IMR-90 (cell line): ENCODE data around the gene GRID1. TPM values are rescaled to one million over a fixed set of nuclear protein-coding genes. Genes with fewer than 3 reads are reported as not detected.

Experiments used
- ATAC-seq: fragments of 200-7000 bp; cut with Tn5 transposase; 2 replicates; pipeline ENCODE4 v1.9.1; 2020; ENCODE audit warnings: low read depth, mild to moderate bottlenecking, moderate library complexity
- BruUV-seq: library from RNA; stranded (reverse); fragments of 400-500 nt; replicated peaks from 2 replicates; lab custom pipeline; 2021; lab: Mats Ljungman, UMichigan
- CTCF ChIA-PET: fragments of 300-600 bp; formaldehyde crosslinking; extraction: SDS; loops from one replicate; lab custom pipeline; 2021; ENCODE audit warnings: antibody characterized with exemption; lab: Yijun Ruan, JAX
- POLR2A ChIA-PET: fragments of 300-600 bp; sonication (Branson Sonifier 250); formaldehyde crosslinking; loops from one replicate; lab custom pipeline; 2022; ENCODE audit warnings: antibody characterized with exemption; ENCODE audit not compliant: unreplicated experiment; lab: Charles Lee
- DNase-seq: peaks from one replicate; pipeline ENCODE4 v3.0.0; 2013
- H2AFZ ChIP-seq: replicated peaks from 2 replicates; pipeline ENCODE3; 2013; ENCODE audit warnings: low read length, mild to moderate bottlenecking; ENCODE audit not compliant: poor library complexity
- H2AK5ac ChIP-seq: 2 replicates; pipeline ENCODE4 v1.6.1; 2013; ENCODE audit warnings: low read depth, low read length, inconsistent platforms
- H2AK9ac ChIP-seq: replicated peaks from 2 replicates; pipeline ENCODE3; 2013; ENCODE audit warnings: mild to moderate bottlenecking, low read depth, low read length, moderate library complexity; ENCODE audit not compliant: poor library complexity
- H2BK120ac ChIP-seq: 2 replicates; pipeline ENCODE4 v1.6.1; 2013; ENCODE audit warnings: low read depth, low read length, inconsistent platforms
- H2BK15ac ChIP-seq: 3 replicates; pipeline ENCODE4 v1.6.1; 2013; ENCODE audit warnings: low read depth, low read length, inconsistent platforms
- H2BK20ac ChIP-seq: 2 replicates; pipeline ENCODE4 v1.6.1; 2013; ENCODE audit warnings: low read depth, mild to moderate bottlenecking, inconsistent platforms, low read length, moderate library complexity
- H2BK5ac ChIP-seq: 2 replicates; pipeline ENCODE4 v1.6.1; 2013; ENCODE audit warnings: mild to moderate bottlenecking, low read depth, low read length, inconsistent platforms; ENCODE audit not compliant: poor library complexity, severe bottlenecking
- H3K14ac ChIP-seq: replicated peaks from 2 replicates; pipeline ENCODE4 v1.6.1; 2013; ENCODE audit warnings: low read depth, low read length, inconsistent platforms
- H3K18ac ChIP-seq: 2 replicates; pipeline ENCODE4 v1.6.1; 2013; ENCODE audit warnings: low read depth, low read length, control low read depth
- H3K23ac ChIP-seq: 2 replicates; pipeline ENCODE4 v1.6.1; 2013; ENCODE audit warnings: low read depth, low read length, inconsistent platforms
- H3K27ac ChIP-seq: 2 replicates; pipeline ENCODE4 v1.5.1; 2013; ENCODE audit warnings: mild to moderate bottlenecking, control low read depth, low read length; ENCODE audit not compliant: insufficient read depth
- H3K27me3 ChIP-seq: 2 replicates; pipeline ENCODE4 v1.6.1; 2013; ENCODE audit warnings: low read length; ENCODE audit not compliant: control insufficient read depth, insufficient read depth
- H3K36me3 ChIP-seq: 2 replicates; pipeline ENCODE4 v1.6.1; 2013; ENCODE audit warnings: low read length, mixed read lengths; ENCODE audit not compliant: control insufficient read depth, insufficient read depth
- H3K4ac ChIP-seq: 2 replicates; pipeline ENCODE4 v1.6.1; 2013; ENCODE audit warnings: low read depth, low read length, inconsistent platforms
- H3K4me1 ChIP-seq: 2 replicates; pipeline ENCODE4 v1.6.1; 2013; ENCODE audit warnings: low read length, mixed read lengths; ENCODE audit not compliant: control insufficient read depth, insufficient read depth
- H3K4me2 ChIP-seq: 2 replicates; pipeline ENCODE4 v1.6.1; 2013; ENCODE audit warnings: low read depth, mild to moderate bottlenecking, control low read depth, low read length, moderate library complexity
- H3K4me3 ChIP-seq: 2 replicates; pipeline ENCODE4 v1.5.1; 2013; ENCODE audit warnings: low read depth, mild to moderate bottlenecking, control low read depth, low read length, moderate library complexity; ENCODE audit not compliant: insufficient read depth
- H3K56ac ChIP-seq: 2 replicates; pipeline ENCODE4 v1.6.1; 2013; ENCODE audit warnings: low read length, inconsistent platforms; ENCODE audit not compliant: insufficient read depth; ENCODE audit errors: extremely low read depth
- H3K79me1 ChIP-seq, 2 experiments: 2 replicates each; pipeline ENCODE4 v1.6.1; 2013; ENCODE audit warnings: low read length in 2 of 2, inconsistent platforms in 1 of 2, low read depth in 1 of 2
- H3K9ac ChIP-seq: 2 replicates; pipeline ENCODE4 v1.6.1; 2013; ENCODE audit warnings: low read depth, low read length, control low read depth
- H3K9me1 ChIP-seq: 2 replicates; pipeline ENCODE4 v1.6.1; 2013; ENCODE audit warnings: low read length, inconsistent platforms; ENCODE audit not compliant: insufficient read depth
- H3K9me3 ChIP-seq: 2 replicates; pipeline ENCODE4 v1.6.1; 2013; ENCODE audit warnings: low read length; ENCODE audit not compliant: control insufficient read depth, insufficient read depth
- H4K20me1 ChIP-seq: 2 replicates; pipeline ENCODE4 v1.6.1; 2013; ENCODE audit warnings: low read length, inconsistent platforms; ENCODE audit not compliant: insufficient read depth
- H4K5ac ChIP-seq: 2 replicates; pipeline ENCODE4 v1.6.1; 2013; ENCODE audit warnings: mild to moderate bottlenecking, low read depth, low read length, control low read depth
- H4K8ac ChIP-seq, 2 experiments: 2 replicates each; pipeline ENCODE4 v1.6.1; 2013; ENCODE audit warnings: low read depth in 2 of 2, low read length in 2 of 2, control low read depth in 1 of 2, inconsistent platforms in 1 of 2
- H4K91ac ChIP-seq: 2 replicates; pipeline ENCODE4 v1.6.1; 2013; ENCODE audit warnings: low read depth, low read length, inconsistent platforms; ENCODE audit not compliant: insufficient read depth
- CTCF ChIP-seq: conservative IDR thresholded peaks from 2 replicates; pipeline ENCODE4 v1.5.1; 2012; ENCODE audit warnings: mild to moderate bottlenecking, low read depth, low read length, improper control_type of control experiment
- WGBS, 2 experiments: methylation state at CpG; one replicate each; pipeline versions ENCODE4 v1.1.5 to v1.1.7; 2013; ENCODE audit warnings: missing lambda C conversion rate in 2 of 2; ENCODE audit not compliant: insufficient read length in 1 of 2; ENCODE audit errors: extremely low coverage in 2 of 2; 5-methylcytosine and 5-hydroxymethylcytosine counted together
- dilution Hi-C: fragments of 300-500 bp; cut with HindIII; formaldehyde crosslinking; loops from one replicate; pipeline ENCODE4 v1.14.3; 2018; ENCODE audit warnings: low sequenced_read_pairs; ENCODE audit not compliant: unreplicated experiment
- in situ Hi-C: fragments of 300-500 bp; cut with MboI; formaldehyde crosslinking; loops from 3 replicates; pipeline ENCODE4 v1.14.3; 2019; ENCODE audit warnings: low sequenced_read_pairs, inconsistent platforms, mixed read lengths
- intact Hi-C: fragments of 100-400 bp; cut with micrococcal nuclease; formaldehyde crosslinking; loops from 2 replicates; pipeline ENCODE4 v1.10.0; 2022
- polyA plus RNA-seq, 3 experiments: library from polyadenylated mRNA; depleted of rRNA; stranded (reverse); fragments of >200 nt; gene quantifications; 2 replicates each; pipeline ENCODE4 v1.2.3, GENCODE V29; 2012; ENCODE audit warnings: low replicate concordance in 1 of 3
- total RNA-seq: library from RNA; depleted of rRNA; stranded (reverse); fragments of >200 nt; gene quantifications from 2 replicates; pipeline ENCODE4 v1.2.3, GENCODE V29; 2012

GRID1 gene
- total and polyA plus RNA-seq, 2 of the 4 experiments (the other 2 are of a cell fraction), result not detected

DNA sequence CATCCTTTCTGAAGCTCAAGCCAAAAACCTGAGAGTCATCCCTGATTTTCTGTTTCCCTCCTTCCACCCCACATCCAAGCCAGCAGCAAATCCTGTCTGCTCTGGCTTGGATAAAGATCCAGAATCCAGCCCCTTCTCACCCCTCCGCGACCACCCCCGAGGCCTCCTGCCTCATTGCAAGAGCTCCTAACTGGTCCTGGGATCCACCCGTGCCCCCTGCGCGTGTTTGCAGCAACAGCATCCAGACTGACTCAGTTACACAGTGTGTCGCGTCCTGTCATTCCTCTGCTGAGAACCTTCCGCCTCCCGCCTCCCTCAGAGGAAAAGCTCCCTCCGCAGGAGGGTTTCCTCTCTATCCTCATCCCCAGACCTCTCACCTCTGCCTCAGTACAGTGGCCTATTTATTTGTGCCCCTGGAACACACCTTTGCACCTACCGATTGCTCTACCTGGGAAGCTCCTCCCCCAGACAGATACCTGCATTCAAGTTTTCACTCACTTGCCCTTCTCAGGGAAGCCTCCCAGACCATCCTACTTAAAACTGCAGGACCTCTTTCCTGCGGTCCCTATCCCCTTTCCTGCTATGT is 21.6 kb upstream of the GRID1 start:
- CTCF ChIA-PET, result interaction anchor here (1.1 kb wide), 1 partner anchor 15 kb away, joined by 4 read pairs; no protein-coding TSS in a partner anchor
- dilution Hi-C loops, result no loop called here
- POLR2A ChIA-PET, result no interaction called here

More for the DNA sequence above, 21.6 kb upstream of the GRID1 start:
- no peaks in the 10 kb centered on the region for H3K36me3 ChIP-seq
- no peak overlapping the region for H4K91ac ChIP-seq
- H2BK120ac ChIP-seq, result no peak overlapping the region
- no peak overlapping the region for H3K27ac ChIP-seq
- 37% methylated on average over 3 of the region's 13 CpGs; no CpG with 5 or more reads in 1 of the 2 experiments for WGBS, 2 experiments
- no peak overlapping the region for H2BK20ac ChIP-seq
- no peak for ATAC-seq
- H4K8ac ChIP-seq, result no peak overlapping the region
- no peak overlapping the region for H3K4ac ChIP-seq
- intact Hi-C loops (no loop called here), in situ Hi-C loops (no loop called here)
- DNase-seq, result no peak
- no peak overlapping the region for H3K9ac ChIP-seq
- no peak for TF ChIP-seq CTCF
- H3K23ac ChIP-seq, result no peak overlapping the region
- H3K9me3 ChIP-seq, result no peaks in the 10 kb centered on the region; the same call in 1 of the 2 replicates
- H2BK5ac ChIP-seq, result no peak overlapping the region
- peak overlapping the region; percentile 43 for H2AFZ ChIP-seq
- no peak overlapping the region for H3K14ac ChIP-seq
- no peaks in the 10 kb centered on the region; the same call in 1 of the 2 replicates for H3K4me1 ChIP-seq
- H3K27me3 ChIP-seq, result peaks cover 49% of the 10 kb centered on the region
- no peaks in the 10 kb centered on the region for H3K79me1 ChIP-seq
- no peak overlapping the region for H3K4me3 ChIP-seq
- BruUV-seq, result no TSS peak
- no peak overlapping the region for H3K4me2 ChIP-seq
- H3K18ac ChIP-seq, result no peak overlapping the region
- H3K56ac ChIP-seq, result no peak overlapping the region
- no peaks in the 10 kb centered on the region; the same call in 1 of the 2 replicates for H4K20me1 ChIP-seq
- H2BK15ac ChIP-seq, result no peak overlapping the region
- no peak overlapping the region for H4K5ac ChIP-seq
- H3K9me1 ChIP-seq, result no peaks in the 10 kb centered on the region
- H2AK9ac ChIP-seq, result no peak overlapping the region
- H2AK5ac ChIP-seq, result no peak overlapping the region
